GM12878 (cell line): Measurements from ENCODE around the gene INPP1. TPM values are rescaled to one million over a fixed set of nuclear protein-coding genes. Genes with fewer than 3 reads are reported as not detected.

Source experiments
- BHLHE40 ChIP-seq, 2 experiments: fragments of 450-650 bp in 1 of 2; IDR thresholded peaks; 2 replicates each; pipeline ENCODE4 v1.6.1; 2011 to 2017; ENCODE audit warnings: low read depth in 2 of 2, borderline replicate concordance in 1 of 2, improper control_type of control experiment in 1 of 2, low read length in 1 of 2, mild to moderate bottlenecking in 1 of 2
- EP300 ChIP-seq, 2 experiments: fragments of 150-350 bp in 1 of 2; IDR thresholded peaks; 2 replicates each; pipeline ENCODE4 v1.6.1; 2011 to 2012; ENCODE audit warnings: low read depth in 2 of 2, low read length in 2 of 2, borderline replicate concordance in 1 of 2, improper control_type of control experiment in 1 of 2, inconsistent platforms in 1 of 2; ENCODE audit not compliant: control insufficient read depth in 1 of 2
- FOXM1 ChIP-seq: IDR thresholded peaks from 2 replicates; pipeline ENCODE4 v1.6.1; 2012; ENCODE audit warnings: low read depth, mild to moderate bottlenecking, inconsistent platforms, low read length, moderate library complexity
- HCFC1 ChIP-seq: fragments of 150-350 bp; IDR thresholded peaks from 2 replicates; pipeline ENCODE4 v1.6.1; 2014; ENCODE audit warnings: low read length
- IKZF1 ChIP-seq: fragments of 450-650 bp; conservative IDR thresholded peaks from 2 replicates; pipeline ENCODE4 v1.6.1; 2017; ENCODE audit warnings: antibody characterized with exemption, mild to moderate bottlenecking
- KAT2A ChIP-seq: conservative IDR thresholded peaks from 2 replicates; pipeline ENCODE4 v1.6.1; 2011; ENCODE audit warnings: low read depth, low read length; ENCODE audit not compliant: control insufficient read depth
- NBN ChIP-seq: fragments of 450-650 bp; IDR thresholded peaks from 2 replicates; pipeline ENCODE4 v1.6.1; 2016
- POLR2AphosphoS2 ChIP-seq: IDR thresholded peaks from 2 replicates; pipeline ENCODE4 v1.6.1; 2011; ENCODE audit warnings: low read depth, mild to moderate bottlenecking, low read length, improper control_type of control experiment, moderate library complexity
- RAD21 ChIP-seq: IDR thresholded peaks from 2 replicates; pipeline ENCODE4 v1.6.1; 2011; ENCODE audit warnings: mild to moderate bottlenecking, low read depth, low read length, moderate library complexity; ENCODE audit not compliant: insufficient read depth
- SIX5 ChIP-seq: IDR thresholded peaks from 2 replicates; pipeline ENCODE4 v1.6.1; 2011; ENCODE audit warnings: mild to moderate bottlenecking, low read depth, low read length, moderate library complexity; ENCODE audit not compliant: severe bottlenecking
- SMAD5 ChIP-seq: IDR thresholded peaks from 2 replicates; pipeline ENCODE4 v1.6.1; 2016; ENCODE audit warnings: antibody characterized with exemption, low read depth
- TARDBP ChIP-seq: IDR thresholded peaks from 2 replicates; pipeline ENCODE4 v1.6.1; 2016; ENCODE audit warnings: borderline replicate concordance
- YY1 ChIP-seq: IDR thresholded peaks from 2 replicates; pipeline ENCODE4 v1.6.1; 2011; ENCODE audit warnings: low read depth, mild to moderate bottlenecking, low read length
- ZZZ3 ChIP-seq: IDR thresholded peaks from 2 replicates; pipeline ENCODE4 v1.6.1; 2011; ENCODE audit warnings: low read depth; ENCODE audit not compliant: control insufficient read depth, insufficient read length
- polyA plus RNA-seq, 11 experiments: library from polyadenylated mRNA; depleted of rRNA in 4 of 11; unstranded in 6 of 11; stranded (reverse) in 5 of 11; fragments of >200 nt; fragmentation: Nextera tagmentation in 4 of 11; fragmentation: Illumina TruSeq in 1 of 11; extraction: Ambion mirVana in 4 of 11; extraction: Trizol in 1 of 11; gene quantifications; 1 replicate in 1 of 11; 2 replicates in 10 of 11; pipeline versions ENCODE4 v1.2.1 to v1.2.3, GENCODE V29; 2011 to 2016; ENCODE audit warnings: inconsistent platforms in 2 of 11, missing spikeins in 2 of 11, low read depth in 1 of 11
- total RNA-seq, 4 experiments: library from RNA; depleted of rRNA in 3 of 4; stranded (reverse); fragments of >200 nt in 3 of 4; fragmentation: Illumina TruSeq in 1 of 4; extraction: Trizol in 1 of 4; gene quantifications; 2 replicates each; pipeline versions ENCODE4 v1.2.1 to v1.2.3, GENCODE V29; 2013 to 2021
- TF ChIP-seq, protein P1 (sequence below): fragments of 450-650 bp; IDR thresholded peaks from 2 replicates; pipeline ENCODE4 v1.6.1; 2017; ENCODE audit warnings: mild to moderate bottlenecking, low read depth, inconsistent platforms; ENCODE audit not compliant: poor library complexity, severe bottlenecking
- TF ChIP-seq, protein P2 (sequence below): IDR thresholded peaks from 2 replicates; pipeline ENCODE4 v1.6.1; 2012; ENCODE audit warnings: low read depth, low read length, improper control_type of control experiment
- TF ChIP-seq, protein P3 (sequence below): IDR thresholded peaks from 2 replicates; pipeline ENCODE4 v1.6.1; 2012; ENCODE audit warnings: low read length, inconsistent platforms
- TF ChIP-seq, protein P4 (sequence below): fragments of 450-650 bp; formaldehyde crosslinking; IDR thresholded peaks from 2 replicates; pipeline ENCODE4 v1.4.0; 2022; ENCODE audit warnings: mild to moderate bottlenecking, moderate library complexity
- TF ChIP-seq, protein P5 (sequence below): fragments of 450-650 bp; IDR thresholded peaks from 2 replicates; pipeline ENCODE4 v1.6.1; 2017; ENCODE audit warnings: mild to moderate bottlenecking

INPP1 gene
- total and polyA plus RNA-seq, 10 of the 15 experiments (the other 5 are each of a cell fraction or from before 2014, with no cell fraction given) = 3.3 to 17.9 (median 11.1) TPM

DNA sequence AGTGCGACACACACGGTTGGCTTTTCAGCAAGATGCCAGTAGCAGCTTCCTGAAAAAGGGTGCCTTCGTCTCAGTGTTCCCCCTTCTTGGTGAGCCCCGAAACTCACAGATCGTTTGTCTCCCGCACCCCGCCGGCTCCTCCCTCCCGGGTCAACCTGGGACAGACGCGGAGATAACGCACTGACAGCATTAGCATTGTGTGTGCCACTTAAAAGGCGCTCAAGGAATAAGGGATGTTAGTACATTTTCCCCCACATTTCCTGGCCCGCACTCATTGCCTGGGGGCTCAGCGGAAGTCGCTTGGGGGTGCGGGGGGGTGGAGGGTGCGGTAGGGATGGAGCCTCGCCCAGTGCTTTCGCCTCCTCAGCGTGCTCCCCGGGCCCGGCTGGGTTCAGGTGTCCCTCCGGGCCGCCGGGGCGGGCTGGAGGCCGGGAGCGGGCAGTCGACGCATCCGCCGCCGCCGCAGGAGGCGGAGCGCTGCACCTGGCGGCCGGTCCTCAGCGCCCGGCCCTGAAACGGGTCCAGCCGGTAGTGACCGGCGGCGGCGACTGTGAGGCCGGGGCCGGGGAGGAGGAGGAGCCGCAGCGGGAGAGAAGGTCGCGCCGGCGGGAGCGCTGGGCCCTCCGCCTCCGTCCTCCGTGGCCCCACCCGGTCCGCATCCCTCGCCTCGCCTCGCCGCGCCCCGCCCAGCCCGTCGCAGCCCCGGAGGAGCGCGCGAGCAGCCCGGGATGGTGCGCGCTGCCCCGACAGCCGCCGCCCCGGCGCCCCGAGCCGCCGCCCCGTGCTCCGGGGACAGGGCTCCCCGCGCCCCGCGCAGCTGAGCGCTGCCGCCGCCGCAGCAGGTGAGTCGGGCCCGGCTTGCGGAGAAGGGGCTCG lies 64.5 kb downstream of the INPP1 start, which contains the start of gene MFSD6 (continued):
- TF ChIP-seq, protein P1, sequence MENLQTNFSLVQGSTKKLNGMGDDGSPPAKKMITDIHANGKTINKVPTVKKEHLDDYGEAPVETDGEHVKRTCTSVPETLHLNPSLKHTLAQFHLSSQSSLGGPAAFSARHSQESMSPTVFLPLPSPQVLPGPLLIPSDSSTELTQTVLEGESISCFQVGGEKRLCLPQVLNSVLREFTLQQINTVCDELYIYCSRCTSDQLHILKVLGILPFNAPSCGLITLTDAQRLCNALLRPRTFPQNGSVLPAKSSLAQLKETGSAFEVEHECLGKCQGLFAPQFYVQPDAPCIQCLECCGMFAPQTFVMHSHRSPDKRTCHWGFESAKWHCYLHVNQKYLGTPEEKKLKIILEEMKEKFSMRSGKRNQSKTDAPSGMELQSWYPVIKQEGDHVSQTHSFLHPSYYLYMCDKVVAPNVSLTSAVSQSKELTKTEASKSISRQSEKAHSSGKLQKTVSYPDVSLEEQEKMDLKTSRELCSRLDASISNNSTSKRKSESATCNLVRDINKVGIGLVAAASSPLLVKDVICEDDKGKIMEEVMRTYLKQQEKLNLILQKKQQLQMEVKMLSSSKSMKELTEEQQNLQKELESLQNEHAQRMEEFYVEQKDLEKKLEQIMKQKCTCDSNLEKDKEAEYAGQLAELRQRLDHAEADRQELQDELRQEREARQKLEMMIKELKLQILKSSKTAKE = no peak
- no peak for TF ChIP-seq SIX5
- no peak for TF ChIP-seq EP300 (IDR thresholded peaks at IDR 0.05; ENCODE audit: borderline replicate concordance in 1 of 2, control insufficient read depth in 1 of 2, low read depth in 2 of 2, low read length in 2 of 2)
- no peak for TF ChIP-seq FOXM1
- TF ChIP-seq BHLHE40 (IDR thresholded peaks at IDR 0.05; ENCODE audit: borderline replicate concordance in 1 of 2, low read depth in 2 of 2, low read length in 1 of 2) = 0 out of 4 replicates have a peak, but pooled peaks of 1 of the 2 experiments have one; percentile 17
- TF ChIP-seq HCFC1 = no peak
- TF ChIP-seq, protein P2, sequence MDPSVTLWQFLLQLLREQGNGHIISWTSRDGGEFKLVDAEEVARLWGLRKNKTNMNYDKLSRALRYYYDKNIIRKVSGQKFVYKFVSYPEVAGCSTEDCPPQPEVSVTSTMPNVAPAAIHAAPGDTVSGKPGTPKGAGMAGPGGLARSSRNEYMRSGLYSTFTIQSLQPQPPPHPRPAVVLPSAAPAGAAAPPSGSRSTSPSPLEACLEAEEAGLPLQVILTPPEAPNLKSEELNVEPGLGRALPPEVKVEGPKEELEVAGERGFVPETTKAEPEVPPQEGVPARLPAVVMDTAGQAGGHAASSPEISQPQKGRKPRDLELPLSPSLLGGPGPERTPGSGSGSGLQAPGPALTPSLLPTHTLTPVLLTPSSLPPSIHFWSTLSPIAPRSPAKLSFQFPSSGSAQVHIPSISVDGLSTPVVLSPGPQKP = no peak
- TF ChIP-seq, protein P3, sequence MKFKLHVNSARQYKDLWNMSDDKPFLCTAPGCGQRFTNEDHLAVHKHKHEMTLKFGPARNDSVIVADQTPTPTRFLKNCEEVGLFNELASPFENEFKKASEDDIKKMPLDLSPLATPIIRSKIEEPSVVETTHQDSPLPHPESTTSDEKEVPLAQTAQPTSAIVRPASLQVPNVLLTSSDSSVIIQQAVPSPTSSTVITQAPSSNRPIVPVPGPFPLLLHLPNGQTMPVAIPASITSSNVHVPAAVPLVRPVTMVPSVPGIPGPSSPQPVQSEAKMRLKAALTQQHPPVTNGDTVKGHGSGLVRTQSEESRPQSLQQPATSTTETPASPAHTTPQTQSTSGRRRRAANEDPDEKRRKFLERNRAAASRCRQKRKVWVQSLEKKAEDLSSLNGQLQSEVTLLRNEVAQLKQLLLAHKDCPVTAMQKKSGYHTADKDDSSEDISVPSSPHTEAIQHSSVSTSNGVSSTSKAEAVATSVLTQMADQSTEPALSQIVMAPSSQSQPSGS = no peak
- TF ChIP-seq, protein P4, sequence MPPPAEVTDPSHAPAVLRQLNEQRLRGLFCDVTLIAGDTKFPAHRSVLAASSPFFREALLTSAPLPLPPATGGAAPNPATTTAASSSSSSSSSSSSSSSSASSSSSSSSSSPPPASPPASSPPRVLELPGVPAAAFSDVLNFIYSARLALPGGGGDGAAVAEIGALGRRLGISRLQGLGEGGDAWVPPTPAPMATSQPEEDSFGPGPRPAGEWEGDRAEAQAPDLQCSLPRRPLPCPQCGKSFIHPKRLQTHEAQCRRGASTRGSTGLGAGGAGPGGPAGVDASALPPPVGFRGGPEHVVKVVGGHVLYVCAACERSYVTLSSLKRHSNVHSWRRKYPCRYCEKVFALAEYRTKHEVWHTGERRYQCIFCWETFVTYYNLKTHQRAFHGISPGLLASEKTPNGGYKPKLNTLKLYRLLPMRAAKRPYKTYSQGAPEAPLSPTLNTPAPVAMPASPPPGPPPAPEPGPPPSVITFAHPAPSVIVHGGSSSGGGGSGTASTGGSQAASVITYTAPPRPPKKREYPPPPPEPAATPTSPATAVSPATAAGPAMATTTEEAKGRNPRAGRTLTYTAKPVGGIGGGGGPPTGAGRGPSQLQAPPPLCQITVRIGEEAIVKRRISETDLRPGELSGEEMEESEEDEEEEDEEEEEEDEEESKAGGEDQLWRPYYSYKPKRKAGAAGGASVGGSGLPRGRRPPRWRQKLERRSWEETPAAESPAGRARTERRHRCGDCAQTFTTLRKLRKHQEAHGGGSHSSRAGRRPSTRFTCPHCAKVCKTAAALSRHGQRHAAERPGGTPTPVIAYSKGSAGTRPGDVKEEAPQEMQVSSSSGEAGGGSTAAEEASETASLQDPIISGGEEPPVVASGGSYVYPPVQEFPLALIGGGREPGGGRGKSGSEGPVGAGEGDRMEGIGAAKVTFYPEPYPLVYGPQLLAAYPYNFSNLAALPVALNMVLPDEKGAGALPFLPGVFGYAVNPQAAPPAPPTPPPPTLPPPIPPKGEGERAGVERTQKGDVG (CRISPR knock-in tag) = no peak
- peak; percentile 78 for TF ChIP-seq IKZF1
- TF ChIP-seq, protein P5, sequence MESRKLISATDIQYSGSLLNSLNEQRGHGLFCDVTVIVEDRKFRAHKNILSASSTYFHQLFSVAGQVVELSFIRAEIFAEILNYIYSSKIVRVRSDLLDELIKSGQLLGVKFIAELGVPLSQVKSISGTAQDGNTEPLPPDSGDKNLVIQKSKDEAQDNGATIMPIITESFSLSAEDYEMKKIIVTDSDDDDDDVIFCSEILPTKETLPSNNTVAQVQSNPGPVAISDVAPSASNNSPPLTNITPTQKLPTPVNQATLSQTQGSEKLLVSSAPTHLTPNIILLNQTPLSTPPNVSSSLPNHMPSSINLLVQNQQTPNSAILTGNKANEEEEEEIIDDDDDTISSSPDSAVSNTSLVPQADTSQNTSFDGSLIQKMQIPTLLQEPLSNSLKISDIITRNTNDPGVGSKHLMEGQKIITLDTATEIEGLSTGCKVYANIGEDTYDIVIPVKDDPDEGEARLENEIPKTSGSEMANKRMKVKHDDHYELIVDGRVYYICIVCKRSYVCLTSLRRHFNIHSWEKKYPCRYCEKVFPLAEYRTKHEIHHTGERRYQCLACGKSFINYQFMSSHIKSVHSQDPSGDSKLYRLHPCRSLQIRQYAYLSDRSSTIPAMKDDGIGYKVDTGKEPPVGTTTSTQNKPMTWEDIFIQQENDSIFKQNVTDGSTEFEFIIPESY = no peak
- peak; percentile 21; the same call in 1 of the 2 replicates for TF ChIP-seq YY1
- peak; percentile 32; the same call in 1 of the 2 replicates for TF ChIP-seq SMAD5
- TF ChIP-seq TARDBP = no peak
- no peak for TF ChIP-seq KAT2A
- TF ChIP-seq NBN = no peak
- TF ChIP-seq RAD21 = 0 out of 2 replicates have a peak, but pooled peaks have one; percentile 0
- no peak for TF ChIP-seq ZZZ3
- TF ChIP-seq POLR2AphosphoS2 = 0 out of 2 replicates have a peak, but pooled peaks have one; percentile 38
